Midbrain (tissue), 1 donor: ENCODE data around the gene GALNS.
A peak's percentile ranks its signal among the peaks of the same experiment; 100 is the strongest.
"Not testable (repeated sequence)": the region's sequence is repeated elsewhere in the genome, so short reads cannot be mapped to it uniquely, and the experiment has no call there.

Experiments used
- DNase-seq: peaks from one replicate; lab custom pipeline; 2025; lab: John Stamatoyannopoulos, UW

Gene GALNS

GRCh38 chr16:88784074-88784855 is 72.5 kb downstream of the GALNS start:
- DNase-seq: peak; percentile 24

- peak; percentile 67 for DNase-seq
Observed at GRCh38 chr16:88783391-88784073, 73.2 kb downstream of the GALNS start.

- peak; percentile 22 for DNase-seq
Observed at GRCh38 chr16:88782454-88783390, 74.0 kb downstream of the GALNS start.

- no peak for DNase-seq
Observed at GRCh38 chr16:88781140-88782077, 75.3 kb downstream of the GALNS start.

- no peak for DNase-seq
Observed at GRCh38 chr16:88780142-88781062, 76.3 kb downstream of the GALNS start.

- DNase-seq: no peak
Observed at GRCh38 chr16:88779406-88780141, 77.2 kb downstream of the GALNS start.

GRCh38 chr16:88778541-88779065 is 78.1 kb downstream of the GALNS start:
- no peak for DNase-seq

- DNase-seq: no peak
Observed at GRCh38 chr16:88778271-88778525, 78.5 kb downstream of the GALNS start.

GRCh38 chr16:88777471-88778270 is 79.1 kb downstream of the GALNS start:
- DNase-seq: no peak

GRCh38 chr16:88775825-88776224 is 80.9 kb downstream of the GALNS start:
- DNase-seq: no peak

GRCh38 chr16:88774544-88775393 is 82.0 kb downstream of the GALNS start:
- no peak for DNase-seq

- no peak for DNase-seq
Observed at GRCh38 chr16:88773812-88774291, 82.9 kb downstream of the GALNS start.

GRCh38 chr16:88772871-88773811 is 83.6 kb downstream of the GALNS start:
- DNase-seq: peak; percentile 32

- not testable (repeated sequence) for DNase-seq
Observed at GRCh38 chr16:88771781-88772180, 85.0 kb downstream of the GALNS start.

GRCh38 chr16:88771294-88771772 is 85.4 kb downstream of the GALNS start:
- no peak for DNase-seq
